ENCODE data around the gene PRSS22. TPM values are rescaled to one million over a fixed set of nuclear protein-coding genes. Genes with fewer than 3 reads are reported as not detected.

Gene PRSS22
- total and polyA plus RNA-seq, 10 of the 15 experiments (the other 5 are each of a cell fraction or from before 2014, with no cell fraction given) = not detected

GRCh38 chr16:2835638-2836493, 22.1 kb downstream of the PRSS22 start (continued):
- TF ChIP-seq ZNF687 (IDR thresholded peaks at IDR 0.05) (no peak), JUNB (IDR thresholded peaks at IDR 0.05) (no peak), STAT3 (IDR thresholded peaks at IDR 0.05; ENCODE audit: low read depth, low read length) (no peak), BCL3 (IDR thresholded peaks at IDR 0.05; ENCODE audit: borderline replicate concordance, insufficient read depth, low read depth, low read length, poor library complexity, severe bottlenecking) (no peak), IKZF2 (IDR thresholded peaks at IDR 0.05) (no peak)

GRCh38 chr16:2834968-2835367, 23.0 kb downstream of the PRSS22 start:
- FAIRE-seq (no peak), DNase-seq (ENCODE audit: low read depth, low spot score) (no peak), ATAC-seq (no peak)
- no peaks in the 10 kb centered on the region for H3K27me3 ChIP-seq (replicated peaks in 1 of 2; ENCODE audit: control insufficient read depth in 2 of 2, insufficient read depth in 2 of 2, low read length in 1 of 2)
- POLR2A ChIA-PET = no interaction called here
- H3K4me1 ChIP-seq (ENCODE audit: control insufficient read depth, insufficient read depth, low read length) = peaks cover 1% of the 10 kb centered on the region; the same call in 1 of the 2 replicates
- H2AFZ ChIP-seq (ENCODE audit: control insufficient read depth, low read depth, low read length) = no peak overlapping the region
- intact Hi-C loops (cut with micrococcal nuclease; ENCODE audit: unreplicated experiment) (no loop called here), in situ Hi-C loops (cut with MboI) (no loop called here)
- RAD21 ChIA-PET (ENCODE audit: unreplicated experiment) = interaction anchor here (0.5 kb wide), 1 partner anchor 212 kb away, joined by 3 read pairs; no protein-coding TSS in a partner anchor
- no peaks in the 10 kb centered on the region for H4K20me1 ChIP-seq (ENCODE audit: control insufficient read depth, insufficient read depth)
- H3K4me2 ChIP-seq (ENCODE audit: control insufficient read depth, insufficient read depth) = no peak overlapping the region
- H3K27ac ChIP-seq (ENCODE audit: control insufficient read depth, insufficient read depth) = no peak overlapping the region
- no peak overlapping the region for H3K9ac ChIP-seq (ENCODE audit: control insufficient read depth, insufficient read depth, low read length)
- no TSS peak for BruUV-seq (replicated peaks)
- H3K36me3 ChIP-seq (ENCODE audit: control insufficient read depth in 2 of 2, insufficient read depth in 2 of 2, low read length in 1 of 2) = no peaks in the 10 kb centered on the region
- 33% methylated on average over 1 of the region's 3 CpGs for WGBS (ENCODE audit: insufficient coverage, insufficient replicate concordance, low lambda C conversion rate, missing lambda C conversion rate)
- no peak overlapping the region for H3K4me3 ChIP-seq
- H3K79me2 ChIP-seq (ENCODE audit: control insufficient read depth, insufficient read depth, low read length) = no peaks in the 10 kb centered on the region
- SMC1A ChIA-PET (ENCODE audit: uncharacterized antibody, unreplicated experiment) = no interaction called here
- CTCF ChIA-PET = no interaction called here
- H3K9me3 ChIP-seq (replicated peaks; ENCODE audit: control insufficient read depth, insufficient read depth, low read length) = no peaks in the 10 kb centered on the region
- TF ChIP-seq YBX1 (IDR thresholded peaks at IDR 0.05) (no peak), FOS (IDR thresholded peaks at IDR 0.05; ENCODE audit: borderline replicate concordance, extremely low read depth, insufficient read length) (no peak), MAX (IDR thresholded peaks at IDR 0.05; ENCODE audit: low read depth, low read length) (no peak), MXI1 (IDR thresholded peaks at IDR 0.05; ENCODE audit: low read depth, low read length) (no peak), BMI1 (IDR thresholded peaks at IDR 0.05; ENCODE audit: borderline replicate concordance) (no peak), CEBPB (IDR thresholded peaks at IDR 0.05; ENCODE audit: borderline replicate concordance in 1 of 2, low read depth in 2 of 2, low read length in 2 of 2) (no peak), ATF7 (IDR thresholded peaks at IDR 0.05; ENCODE audit: low read depth) (no peak), RB1 (IDR thresholded peaks at IDR 0.05; ENCODE audit: borderline replicate concordance) (no peak), RELA (IDR thresholded peaks at IDR 0.05; ENCODE audit: borderline replicate concordance, partially characterized antibody) (no peak), ZNF622 (IDR thresholded peaks at IDR 0.05) (no peak), KDM1A (IDR thresholded peaks at IDR 0.05; ENCODE audit: borderline replicate concordance) (no peak), EZH2 (IDR thresholded peaks at IDR 0.05; ENCODE audit: borderline replicate concordance, control insufficient read depth, low read depth, low read length) (no peak)

All from GM12878 (cell line).